Colonic mucosa (tissue), 4 donors: ENCODE results near the gene BSG. TPM values are rescaled to one million over a fixed set of nuclear protein-coding genes. Genes with fewer than 3 reads are reported as not detected.
A peak's percentile ranks its signal among the peaks of the same experiment; 100 is the strongest.

Source experiments
- DNase-seq: peaks from one replicate; pipeline ENCODE4 v3.0.0-alpha.2; 2020
- H3K27ac ChIP-seq: fragments of 200-600 bp; one replicate; pipeline ENCODE4 v1.8.0; 2021
- H3K27me3 ChIP-seq: fragments of 200-600 bp; one replicate; pipeline ENCODE4 v1.8.0; 2021
- H3K36me3 ChIP-seq: fragments of 200-600 bp; one replicate; pipeline ENCODE4 v1.8.0; 2021
- H3K4me1 ChIP-seq: fragments of 200-600 bp; one replicate; pipeline ENCODE4 v1.8.0; 2021; ENCODE audit warnings: mild to moderate bottlenecking
- H3K4me3 ChIP-seq: fragments of 200-600 bp; one replicate; pipeline ENCODE4 v1.8.0; 2021
- H3K9ac ChIP-seq, 2 donors: one replicate each; pipeline ENCODE4 v1.7.0; 2013; ENCODE audit warnings: control low read depth in 2 of 2, low read depth in 2 of 2, low read length in 2 of 2
- H3K9me3 ChIP-seq: fragments of 200-600 bp; one replicate; pipeline ENCODE4 v1.8.0; 2021
- intact Hi-C: fragments of 100-400 bp; cut with DNase I; formaldehyde crosslinking; loops from one replicate; pipeline ENCODE4 v1.14.1; 2022
- total RNA-seq, 2 donors: library from RNA; stranded (reverse); fragmentation: NEBNext Ultra II Directional in 1 of 2; extraction: Animal tissue kit (Norgen Biotek cat#: 25700) in 1 of 2; gene quantifications; one replicate each; pipeline ENCODE4 v1.2.1, GENCODE V29; 2021
- TF ChIP-seq, protein P1 (sequence below): fragments of 200-600 bp; IDR thresholded peaks from one replicate; pipeline ENCODE4 v1.8.0; 2022; ENCODE audit warnings: antibody characterized with exemption, mild to moderate bottlenecking
- donor health status: healthy.
- donor health status: DM: no; HTN: no; CAD: no.
- donor health status: DM: no; HTN: no; CAD: no.

The BSG gene
- total RNA-seq, 2 donors from 2014 or later: 920 to 1,084 TPM

DNA sequence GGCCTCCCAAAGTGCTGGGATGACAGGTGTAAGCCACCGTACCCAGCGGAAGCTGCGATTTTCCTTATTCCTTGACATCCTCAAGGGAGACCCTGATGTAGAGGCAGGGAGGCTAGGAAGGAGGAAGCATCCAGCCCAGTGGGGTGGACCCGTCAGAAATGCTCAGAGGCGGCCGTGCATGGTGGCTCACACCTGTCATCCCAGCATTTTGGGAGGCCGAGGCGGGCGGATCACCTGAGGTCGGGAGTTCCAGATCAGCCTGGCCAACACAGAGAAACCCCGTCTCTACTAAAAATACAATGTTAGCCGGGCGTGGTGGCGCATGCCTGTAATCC lies 17.0 kb upstream of the BSG start:
- TF ChIP-seq, protein P1, sequence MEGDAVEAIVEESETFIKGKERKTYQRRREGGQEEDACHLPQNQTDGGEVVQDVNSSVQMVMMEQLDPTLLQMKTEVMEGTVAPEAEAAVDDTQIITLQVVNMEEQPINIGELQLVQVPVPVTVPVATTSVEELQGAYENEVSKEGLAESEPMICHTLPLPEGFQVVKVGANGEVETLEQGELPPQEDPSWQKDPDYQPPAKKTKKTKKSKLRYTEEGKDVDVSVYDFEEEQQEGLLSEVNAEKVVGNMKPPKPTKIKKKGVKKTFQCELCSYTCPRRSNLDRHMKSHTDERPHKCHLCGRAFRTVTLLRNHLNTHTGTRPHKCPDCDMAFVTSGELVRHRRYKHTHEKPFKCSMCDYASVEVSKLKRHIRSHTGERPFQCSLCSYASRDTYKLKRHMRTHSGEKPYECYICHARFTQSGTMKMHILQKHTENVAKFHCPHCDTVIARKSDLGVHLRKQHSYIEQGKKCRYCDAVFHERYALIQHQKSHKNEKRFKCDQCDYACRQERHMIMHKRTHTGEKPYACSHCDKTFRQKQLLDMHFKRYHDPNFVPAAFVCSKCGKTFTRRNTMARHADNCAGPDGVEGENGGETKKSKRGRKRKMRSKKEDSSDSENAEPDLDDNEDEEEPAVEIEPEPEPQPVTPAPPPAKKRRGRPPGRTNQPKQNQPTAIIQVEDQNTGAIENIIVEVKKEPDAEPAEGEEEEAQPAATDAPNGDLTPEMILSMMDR: no peak
- Histone ChIP-seq H3K4me3 (no peak overlapping the region), H3K9me3 (no peaks in the 10 kb centered on the region), H3K4me1 (no peaks in the 10 kb centered on the region), H3K36me3 (no peaks in the 10 kb centered on the region), H3K27me3 (no peaks in the 10 kb centered on the region), H3K9ac (no peak overlapping the region), H3K27ac (peak overlapping the region; percentile 56)
- intact Hi-C loops: no loop called here
- DNase-seq: no peak

DNA sequence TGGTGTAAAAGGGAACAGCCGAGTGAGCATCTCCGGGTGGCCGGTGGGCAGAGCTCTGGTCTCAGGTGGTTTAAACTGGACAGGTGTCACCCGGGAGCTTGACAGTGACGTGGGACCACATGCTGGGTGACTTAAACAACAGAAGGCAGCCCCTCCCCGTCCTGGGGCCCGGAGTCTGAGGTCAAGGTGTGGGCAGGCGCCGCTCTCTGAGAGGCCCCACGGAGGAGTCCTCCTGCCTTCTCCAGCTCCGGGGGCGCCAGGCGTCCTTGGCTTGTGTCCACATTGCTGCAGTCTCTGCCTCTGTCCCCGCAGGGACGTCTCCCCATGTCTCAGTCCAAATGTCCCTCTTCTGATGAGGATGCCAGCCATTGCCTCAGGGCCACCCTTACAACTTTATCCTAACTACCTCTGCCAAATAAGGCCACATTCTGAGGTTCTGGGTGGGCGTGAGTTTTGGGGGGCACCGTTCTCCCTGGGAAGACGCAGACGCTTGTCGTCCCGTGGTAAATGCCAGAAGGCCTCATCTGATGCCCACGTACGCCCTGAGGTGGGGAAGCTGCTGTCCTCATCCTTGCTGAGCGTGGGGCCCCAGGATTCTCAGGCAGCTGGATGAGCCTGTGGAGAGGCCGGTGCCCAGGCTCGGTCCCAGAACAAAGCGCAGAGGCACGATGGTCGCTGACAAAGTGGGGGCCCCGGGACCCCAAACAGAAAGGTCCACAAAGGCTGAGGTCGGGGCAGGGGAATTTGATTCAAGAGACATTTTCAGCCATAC lies 15.6 kb upstream of the BSG start:
- no peaks in the 10 kb centered on the region for H3K4me1 ChIP-seq
- H3K27me3 ChIP-seq: no peaks in the 10 kb centered on the region
- TF ChIP-seq, protein P1: no peak
- H3K36me3 ChIP-seq: no peaks in the 10 kb centered on the region
- H3K9ac ChIP-seq: peak overlapping the region; percentile 43 to 66
- intact Hi-C loops: no loop called here
- peak overlapping the region; percentile 56 for H3K27ac ChIP-seq
- no peaks in the 10 kb centered on the region for H3K9me3 ChIP-seq
- H3K4me3 ChIP-seq: no peak overlapping the region
- no peak for DNase-seq

DNA sequence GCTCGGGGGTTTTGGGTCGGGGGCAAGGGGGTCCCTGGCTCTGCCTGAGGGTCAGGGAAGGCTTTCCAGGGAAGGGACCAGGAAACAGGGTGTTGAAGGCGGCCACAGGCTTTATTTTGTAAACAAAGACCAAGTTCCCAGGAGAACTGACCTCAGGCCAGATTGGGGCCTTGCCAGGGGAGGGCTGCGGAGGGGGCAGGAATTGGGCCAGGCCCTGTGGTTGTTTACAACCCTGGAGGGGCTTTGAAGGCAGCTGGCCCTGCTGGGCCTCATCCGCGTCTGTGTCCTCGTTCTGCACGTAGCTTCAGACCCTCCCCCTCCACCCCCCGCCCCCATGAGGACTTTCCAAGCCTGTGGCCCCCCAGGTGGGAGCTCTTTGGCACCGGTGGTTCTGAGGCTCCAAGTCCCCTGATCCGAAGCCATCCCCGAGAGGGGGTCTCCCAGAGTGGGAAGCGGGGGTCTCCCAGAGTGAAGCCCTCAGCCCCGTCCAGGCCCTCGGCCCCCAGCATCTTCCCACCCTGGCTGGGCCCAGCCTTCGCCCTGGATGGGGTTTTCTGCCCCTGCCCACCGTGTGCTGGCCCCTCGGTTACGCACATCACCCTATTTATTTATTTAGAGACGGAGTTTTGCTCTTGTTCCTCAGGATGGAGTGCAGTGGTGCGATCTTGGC lies 13.5 kb upstream of the BSG start:
- Histone ChIP-seq H3K36me3 (no peaks in the 10 kb centered on the region), H3K9ac (no peak overlapping the region), H3K27me3 (no peaks in the 10 kb centered on the region), H3K4me1 (no peaks in the 10 kb centered on the region), H3K27ac (no peak overlapping the region), H3K9me3 (no peaks in the 10 kb centered on the region), H3K4me3 (no peak overlapping the region)
- intact Hi-C loops: no loop called here
- no peak for DNase-seq
- TF ChIP-seq, protein P1: no peak

DNA sequence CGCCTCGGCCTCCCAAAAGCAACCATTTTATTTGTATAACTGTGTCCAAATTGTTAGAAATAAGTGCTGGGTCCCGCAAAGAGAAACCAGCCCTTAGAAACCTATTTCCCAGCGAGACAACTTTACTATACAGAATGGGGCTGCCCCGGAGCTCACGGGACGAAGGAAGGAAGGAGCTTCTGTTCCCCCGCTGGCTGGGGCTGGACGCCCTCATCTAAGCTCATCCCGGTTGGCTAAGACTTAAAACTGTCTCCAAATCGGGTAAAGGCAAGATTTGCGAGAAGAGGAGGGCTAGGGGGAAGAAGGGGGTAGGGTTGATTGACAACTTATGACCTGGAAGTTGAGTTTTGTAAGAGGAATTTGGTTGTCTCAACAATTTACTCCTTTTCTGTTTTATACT lies 12.3 kb upstream of the BSG start:
- Histone ChIP-seq H3K36me3 (no peaks in the 10 kb centered on the region), H3K27me3 (no peaks in the 10 kb centered on the region), H3K27ac (no peak overlapping the region), H3K9me3 (no peaks in the 10 kb centered on the region), H3K9ac (no peak overlapping the region), H3K4me3 (no peak overlapping the region), H3K4me1 (no peaks in the 10 kb centered on the region)
- TF ChIP-seq, protein P1: no peak
- no peak for DNase-seq
- intact Hi-C loops: no loop called here

DNA sequence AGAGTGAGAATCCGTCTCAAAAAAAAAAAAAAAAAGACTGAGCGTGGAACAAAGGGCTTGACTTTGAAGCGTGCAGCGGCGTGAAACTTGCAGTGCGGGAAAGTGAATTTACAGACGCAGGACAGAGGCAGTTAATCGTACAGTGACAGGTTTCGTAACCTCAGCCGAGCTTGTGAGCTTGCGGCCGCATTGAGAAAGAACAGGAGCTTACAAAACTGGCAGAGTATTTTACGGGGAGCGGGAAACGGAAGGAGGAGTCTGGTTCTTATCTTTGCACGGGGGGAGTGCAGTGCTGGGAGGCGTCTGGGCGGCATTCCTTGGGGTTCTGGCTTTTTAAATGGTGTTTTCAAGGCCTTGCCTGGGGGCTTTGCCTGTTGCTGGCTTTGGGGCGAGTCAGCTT lies 6.0 kb upstream of the BSG start:
- intact Hi-C loops: no loop called here
- no peak overlapping the region for H3K27ac ChIP-seq
- no peaks in the 10 kb centered on the region for H3K4me1 ChIP-seq
- H3K27me3 ChIP-seq: no peaks in the 10 kb centered on the region
- H3K36me3 ChIP-seq: no peaks in the 10 kb centered on the region
- H3K9me3 ChIP-seq: no peaks in the 10 kb centered on the region
- no peak overlapping the region for H3K4me3 ChIP-seq
- no peak for DNase-seq
- H3K9ac ChIP-seq: no peak overlapping the region
- TF ChIP-seq, protein P1: no peak
